Measurements from ENCODE around the gene KDSR. TPM values are rescaled to one million over a fixed set of nuclear protein-coding genes. Genes with fewer than 3 reads are reported as not detected.

Gene KDSR
- total and polyA plus RNA-seq, 2 experiments from 2014 or later = 26.5 to 50.7 TPM

DNA sequence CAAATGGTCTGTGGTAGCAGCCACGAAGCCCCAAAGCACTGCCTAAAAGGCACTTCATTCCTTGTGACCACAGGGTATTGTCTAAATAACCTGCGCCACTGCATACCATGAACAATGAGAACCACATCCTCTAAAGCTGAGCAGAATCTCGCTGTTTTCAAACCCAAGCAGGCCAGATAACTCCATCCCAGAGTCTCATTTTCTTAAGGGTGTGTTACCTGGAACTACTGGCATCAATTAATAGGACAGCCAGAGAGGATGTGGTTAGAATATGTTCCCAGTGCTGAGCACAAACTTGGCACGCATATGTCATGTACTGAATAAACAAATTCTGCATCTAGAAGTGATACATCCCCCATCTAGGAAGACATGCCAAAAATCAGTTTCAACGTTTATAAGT is 42.3 kb upstream of the KDSR start:
- Histone ChIP-seq H3K27me3 (no peaks in the 10 kb centered on the region), H4K20me1 (ENCODE audit: insufficient read depth, poor library complexity, severe bottlenecking) (no peaks in the 10 kb centered on the region), H3K27ac (no peak overlapping the region), H3K36me3 (replicated peaks; ENCODE audit: insufficient read depth, low read depth) (no peaks in the 10 kb centered on the region), H3K9me2 (replicated peaks; ENCODE audit: insufficient read depth) (no peaks in the 10 kb centered on the region), H3K4me3 (no peak overlapping the region), H3K4me2 (no peak overlapping the region), H2AFZ (no peak overlapping the region), H3K9me3 (ENCODE audit: low read depth) (no peaks in the 10 kb centered on the region), H3K79me2 (peaks cover 58% of the 10 kb centered on the region), H3K4me1 (ENCODE audit: insufficient read depth) (peaks cover 6% of the 10 kb centered on the region)
- WGBS (ENCODE audit: low lambda C conversion rate, missing lambda C conversion rate) = 97% methylated on average over 5 of the region's 5 CpGs
- TF ChIP-seq EZH2phosphoT487 (IDR thresholded peaks at IDR 0.05; ENCODE audit: low read depth, severe bottlenecking, unreplicated experiment) (no peak), EZH2 (IDR thresholded peaks at IDR 0.05; ENCODE audit: borderline replicate concordance) (no peak), CTCF (IDR thresholded peaks at IDR 0.05; ENCODE audit: poor library complexity) (no peak)
- no peak for DNase-seq (ENCODE audit: low spot score)

DNA sequence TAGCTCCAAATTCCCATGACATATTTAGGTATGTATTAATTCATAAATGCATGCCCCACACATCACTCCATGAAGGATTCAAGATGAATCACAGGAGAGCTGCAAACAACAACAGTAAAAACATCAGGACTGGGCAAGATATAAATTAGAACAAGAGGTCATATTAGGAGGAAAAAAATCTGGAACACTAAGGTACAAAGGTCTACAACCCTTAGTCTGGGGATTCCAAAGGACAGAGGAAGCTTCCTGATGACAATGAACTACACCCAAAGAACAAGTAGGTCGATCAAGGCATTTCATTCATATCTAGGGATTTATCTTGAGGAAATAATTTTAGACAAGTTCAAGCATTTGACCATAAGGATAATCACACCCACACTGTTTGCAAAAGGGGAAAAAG is 40.7 kb upstream of the KDSR start:
- no peak for DNase-seq (ENCODE audit: low spot score)
- no peaks in the 10 kb centered on the region for H3K9me3 ChIP-seq (ENCODE audit: low read depth)
- TF ChIP-seq EZH2phosphoT487 (IDR thresholded peaks at IDR 0.05; ENCODE audit: low read depth, severe bottlenecking, unreplicated experiment) (no peak), EZH2 (IDR thresholded peaks at IDR 0.05; ENCODE audit: borderline replicate concordance) (no peak), CTCF (IDR thresholded peaks at IDR 0.05; ENCODE audit: poor library complexity) (no peak)
- peaks cover 6% of the 10 kb centered on the region for H3K4me1 ChIP-seq (ENCODE audit: insufficient read depth)
- no peaks in the 10 kb centered on the region for H3K9me2 ChIP-seq (replicated peaks; ENCODE audit: insufficient read depth)
- H3K36me3 ChIP-seq (replicated peaks; ENCODE audit: insufficient read depth, low read depth) = peaks cover 4% of the 10 kb centered on the region
- H3K4me3 ChIP-seq = no peak overlapping the region
- H3K27me3 ChIP-seq = no peaks in the 10 kb centered on the region
- no peak overlapping the region for H3K4me2 ChIP-seq
- WGBS (ENCODE audit: low lambda C conversion rate, missing lambda C conversion rate) = 71% methylated on average over 1 of the region's 1 CpG
- H4K20me1 ChIP-seq (ENCODE audit: insufficient read depth, poor library complexity, severe bottlenecking) = no peaks in the 10 kb centered on the region
- H3K79me2 ChIP-seq = peaks cover 44% of the 10 kb centered on the region
- no peak overlapping the region for H3K27ac ChIP-seq
- no peak overlapping the region for H2AFZ ChIP-seq

- H3K27ac ChIP-seq = no peak overlapping the region
- H3K27me3 ChIP-seq = no peaks in the 10 kb centered on the region
- H4K20me1 ChIP-seq (ENCODE audit: insufficient read depth, poor library complexity, severe bottlenecking) = no peaks in the 10 kb centered on the region
- H2AFZ ChIP-seq = no peak overlapping the region
- H3K4me1 ChIP-seq (ENCODE audit: insufficient read depth) = peaks cover 6% of the 10 kb centered on the region
- no peak overlapping the region for H3K4me3 ChIP-seq
- peaks cover 34% of the 10 kb centered on the region for H3K79me2 ChIP-seq
- no peaks in the 10 kb centered on the region for H3K9me2 ChIP-seq (replicated peaks; ENCODE audit: insufficient read depth)
- H3K4me2 ChIP-seq = no peak overlapping the region
- 96% methylated on average over 3 of the region's 3 CpGs for WGBS (ENCODE audit: low lambda C conversion rate, missing lambda C conversion rate)
- peaks cover 4% of the 10 kb centered on the region for H3K36me3 ChIP-seq (replicated peaks; ENCODE audit: insufficient read depth, low read depth)
- no peak for DNase-seq (ENCODE audit: low spot score)
- TF ChIP-seq CTCF (IDR thresholded peaks at IDR 0.05; ENCODE audit: poor library complexity) (no peak), EZH2phosphoT487 (IDR thresholded peaks at IDR 0.05; ENCODE audit: low read depth, severe bottlenecking, unreplicated experiment) (no peak), EZH2 (IDR thresholded peaks at IDR 0.05; ENCODE audit: borderline replicate concordance) (no peak)
- no peaks in the 10 kb centered on the region for H3K9me3 ChIP-seq (ENCODE audit: low read depth)
Measured at GRCh38 chr18:63405986-63406385, 39.0 kb upstream of the KDSR start.
